Femur (tissue), 1 donor: Measurements from ENCODE around the gene ALDH16A1.
A peak's percentile ranks its signal among the peaks of the same experiment; 100 is the strongest.
"Not testable (repeated sequence)": the region's sequence is repeated elsewhere in the genome, so short reads cannot be mapped to it uniquely, and the experiment has no call there.

Source experiments
- DNase-seq: peaks from one replicate; pipeline ENCODE4 v3.0.0-alpha.2; 2017

Gene ALDH16A1

DNA sequence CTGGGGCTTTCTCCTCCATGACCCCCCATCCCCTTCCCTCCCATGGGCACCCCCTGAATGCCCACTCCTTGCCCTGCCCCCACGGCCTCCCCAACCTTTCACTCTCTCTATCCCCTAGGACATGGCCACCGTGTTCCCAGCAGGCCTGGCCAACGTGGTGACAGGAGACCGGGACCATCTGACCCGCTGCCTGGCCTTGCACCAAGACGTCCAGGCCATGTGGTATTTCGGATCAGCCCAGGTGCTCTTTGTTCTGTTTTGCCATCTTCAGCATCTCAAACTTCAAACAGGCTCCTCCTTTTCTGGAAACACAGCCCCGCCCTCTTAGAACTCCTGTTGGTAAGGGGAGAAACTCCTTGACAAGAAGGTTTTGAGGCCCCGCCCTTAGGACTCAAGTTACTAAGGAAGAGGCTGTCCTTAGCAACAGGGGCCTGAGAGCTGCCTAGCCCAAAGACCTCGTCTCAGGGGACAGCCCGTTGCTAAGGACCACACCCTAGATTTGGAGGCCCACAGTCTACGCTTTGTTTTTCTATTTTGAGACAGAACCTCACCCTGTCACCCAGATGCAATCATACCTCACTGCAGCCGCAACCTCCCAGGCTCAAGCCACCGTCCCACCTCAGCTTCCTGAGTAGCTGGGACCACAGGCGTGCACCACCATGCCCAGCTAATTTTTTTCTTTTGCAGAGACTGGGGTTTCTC, 15.9 kb downstream of the ALDH16A1 start:
- peak; percentile 89 for DNase-seq

DNA sequence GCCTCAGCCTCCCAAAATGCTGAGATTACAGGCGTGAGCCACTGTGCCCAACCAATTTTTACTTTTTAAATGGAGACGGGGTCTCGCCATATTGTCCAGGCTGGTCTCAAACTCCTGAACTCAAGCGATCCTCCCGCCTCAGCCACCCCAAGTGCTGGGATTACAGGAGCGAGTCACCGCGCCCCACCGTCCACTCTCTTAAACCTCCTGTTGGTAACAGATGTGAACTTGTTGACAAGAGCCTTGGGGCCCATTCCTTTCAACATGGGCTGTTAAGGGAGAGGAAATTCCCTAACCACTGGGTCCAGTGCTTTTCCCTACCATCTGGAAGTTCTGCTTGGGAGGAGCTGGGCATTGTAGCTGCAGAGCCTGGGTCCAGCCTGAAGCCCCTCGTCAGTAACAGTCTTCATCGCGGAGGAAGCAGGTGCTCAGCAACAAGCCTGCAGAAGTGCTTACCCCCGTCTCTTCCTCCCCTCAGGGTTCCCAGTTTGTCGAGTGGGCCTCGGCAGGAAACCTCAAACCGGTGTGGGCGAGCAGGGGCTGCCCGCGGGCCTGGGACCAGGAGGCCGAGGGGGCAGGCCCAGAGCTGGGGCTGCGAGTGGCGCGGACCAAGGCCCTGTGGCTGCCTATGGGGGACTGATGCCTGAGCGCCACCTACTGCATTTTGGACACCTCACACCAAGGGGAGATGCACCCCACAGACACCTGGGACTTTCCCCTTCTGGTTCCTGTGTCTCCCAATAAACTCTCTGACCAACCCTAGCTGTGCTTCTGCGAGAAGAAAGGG, 17.0 kb downstream of the ALDH16A1 start:
- peak; percentile 54 for DNase-seq

DNA sequence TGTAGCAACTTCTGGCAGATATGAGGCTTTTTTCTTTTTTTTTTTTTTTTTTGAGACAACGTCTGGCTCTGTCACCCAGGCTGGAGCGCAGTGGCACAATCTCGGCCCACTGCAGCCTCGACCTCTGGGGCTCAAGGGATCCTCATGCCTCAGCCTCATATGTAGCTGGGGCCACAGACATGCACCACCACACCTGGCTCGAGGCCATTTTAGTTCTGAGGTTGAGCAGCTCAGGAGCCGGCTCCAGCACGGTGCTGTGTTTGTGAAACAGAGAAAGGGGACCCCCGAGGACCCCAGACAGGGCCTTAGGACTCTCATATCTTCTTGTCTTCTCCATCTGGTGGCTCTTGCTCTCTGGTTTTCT, 17.6 kb downstream of the ALDH16A1 start:
- DNase-seq = no peak

DNA sequence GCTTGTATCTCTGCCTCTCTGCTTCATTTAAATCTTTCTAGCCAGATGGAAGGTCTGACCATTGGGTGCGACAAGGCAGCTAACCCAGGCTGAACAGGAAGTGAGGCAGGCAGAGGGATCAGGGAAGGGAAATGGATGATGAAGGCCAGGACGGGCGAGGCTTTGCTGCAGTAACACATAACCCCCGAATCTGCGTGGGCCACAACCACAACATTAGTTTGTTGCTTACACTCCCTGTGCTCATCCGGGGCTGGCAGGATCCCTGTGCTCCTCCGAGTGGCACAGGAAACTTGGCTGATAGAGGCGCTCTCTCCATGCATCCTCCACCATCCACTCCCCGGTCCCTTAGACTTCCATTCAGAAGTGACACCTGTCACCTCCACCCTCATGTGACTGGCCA, 19.9 kb downstream of the ALDH16A1 start:
- no peak for DNase-seq

DNA sequence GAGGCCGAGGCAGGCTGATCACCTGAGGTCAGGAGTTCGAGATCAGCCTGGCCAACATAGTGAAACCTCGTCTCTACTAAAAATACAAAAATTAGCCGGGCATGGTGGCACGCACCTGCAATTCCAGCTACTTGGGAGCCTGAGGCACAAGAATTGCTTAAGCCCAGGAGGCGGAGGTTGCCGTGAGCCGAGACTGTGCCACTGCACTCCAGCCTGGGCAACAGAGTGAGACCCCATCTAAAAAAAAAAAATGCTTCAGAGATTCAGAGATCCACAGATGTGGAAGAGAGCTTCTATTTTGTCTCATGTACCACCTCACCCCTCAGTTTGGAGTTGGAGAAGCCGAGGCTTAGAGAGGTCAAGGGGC, 20.5 kb downstream of the ALDH16A1 start:
- not testable (repeated sequence) for DNase-seq

DNA sequence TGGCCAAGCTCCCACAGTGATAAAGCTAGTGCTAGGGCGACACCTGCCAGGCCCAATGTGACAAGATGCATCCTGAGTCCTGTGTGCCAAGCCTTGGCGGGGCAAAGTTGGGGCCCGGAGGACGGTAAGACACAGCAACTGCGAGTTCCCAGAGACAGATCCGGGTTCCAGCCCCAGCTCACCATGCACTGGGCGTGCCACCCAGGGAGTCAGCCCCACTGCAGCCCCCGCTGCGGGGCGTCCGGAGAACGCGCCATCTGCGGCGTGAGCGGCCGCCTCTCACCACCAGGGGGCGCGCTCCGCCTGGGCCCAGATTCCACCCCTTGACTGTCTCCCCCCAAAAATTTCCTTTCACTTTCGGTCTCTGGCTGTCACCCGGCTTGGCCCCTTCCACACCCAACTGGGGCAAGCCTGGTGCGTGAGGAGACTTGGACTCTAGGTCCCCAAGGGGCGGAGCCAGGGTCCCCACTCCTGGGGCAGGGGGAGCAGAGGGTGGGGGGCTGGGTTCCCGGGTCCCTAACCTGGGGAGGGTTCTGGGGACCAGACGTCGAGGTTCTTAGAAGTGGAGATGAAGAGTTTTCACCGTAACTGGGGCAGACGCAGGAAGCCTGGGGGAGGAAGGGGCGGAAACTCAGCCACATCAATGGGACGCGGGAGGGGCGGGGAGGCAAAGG, 21.0 kb downstream of the ALDH16A1 start, which contains the start of gene FLT3LG:
FLT3LG (plus strand) TSS at position 348 of the 674 bp plus-strand sequence. CDS start 425 bp downstream, outside the sequence.
- DNase-seq = peak; percentile 87

DNA sequence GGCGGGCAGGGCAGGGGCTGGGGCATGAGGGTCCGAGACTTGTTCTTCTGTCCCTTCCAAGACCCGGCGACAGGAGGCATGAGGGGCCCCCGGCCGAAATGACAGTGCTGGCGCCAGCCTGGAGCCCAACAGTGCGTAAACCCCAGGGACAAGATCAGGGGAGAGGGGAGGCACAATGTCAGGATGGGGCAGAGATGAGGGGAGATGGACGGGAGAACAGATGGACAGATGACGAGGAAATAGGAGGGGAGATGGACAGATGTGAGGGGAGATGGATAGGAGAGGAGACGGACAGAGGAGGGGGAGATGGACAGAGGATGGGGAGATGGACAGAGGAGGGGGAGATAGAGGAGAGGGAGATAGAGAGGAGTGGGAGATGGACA, 21.5 kb downstream of the ALDH16A1 start:
- no peak for DNase-seq

DNA sequence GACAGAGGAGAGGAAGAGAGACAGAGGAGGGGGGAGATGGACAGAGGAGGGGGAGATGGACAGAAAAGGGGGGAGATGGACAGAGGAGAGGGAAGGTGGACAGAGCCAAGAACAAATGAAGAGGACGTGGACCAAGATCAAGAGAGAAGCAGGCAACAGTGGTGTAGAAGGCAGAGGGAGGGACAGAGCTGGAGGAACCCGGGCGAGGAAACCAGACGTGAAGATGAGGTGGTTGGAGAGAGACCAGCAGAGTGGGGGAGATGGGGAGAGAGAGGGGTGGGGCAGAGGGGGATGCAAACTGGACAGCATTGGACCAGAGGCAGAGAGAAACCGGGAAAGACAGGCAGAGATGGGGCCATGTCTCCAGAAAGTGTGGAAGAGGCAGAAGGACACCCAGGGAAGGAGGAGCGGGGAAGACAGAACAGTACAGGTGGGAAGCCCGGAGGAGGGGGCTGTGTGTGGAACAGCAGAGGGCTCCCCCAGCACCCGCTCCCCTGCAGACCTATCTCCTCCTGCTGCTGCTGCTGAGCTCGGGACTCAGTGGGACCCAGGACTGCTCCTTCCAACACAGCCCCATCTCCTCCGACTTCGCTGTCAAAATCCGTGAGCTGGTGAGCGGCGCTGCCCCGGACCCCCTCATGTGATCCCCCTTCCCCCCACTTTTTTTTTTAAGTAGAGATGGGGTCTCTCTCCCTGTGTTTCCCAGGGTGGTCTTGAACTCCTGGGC, 22.3 kb downstream of the ALDH16A1 start:
- no peak for DNase-seq

DNA sequence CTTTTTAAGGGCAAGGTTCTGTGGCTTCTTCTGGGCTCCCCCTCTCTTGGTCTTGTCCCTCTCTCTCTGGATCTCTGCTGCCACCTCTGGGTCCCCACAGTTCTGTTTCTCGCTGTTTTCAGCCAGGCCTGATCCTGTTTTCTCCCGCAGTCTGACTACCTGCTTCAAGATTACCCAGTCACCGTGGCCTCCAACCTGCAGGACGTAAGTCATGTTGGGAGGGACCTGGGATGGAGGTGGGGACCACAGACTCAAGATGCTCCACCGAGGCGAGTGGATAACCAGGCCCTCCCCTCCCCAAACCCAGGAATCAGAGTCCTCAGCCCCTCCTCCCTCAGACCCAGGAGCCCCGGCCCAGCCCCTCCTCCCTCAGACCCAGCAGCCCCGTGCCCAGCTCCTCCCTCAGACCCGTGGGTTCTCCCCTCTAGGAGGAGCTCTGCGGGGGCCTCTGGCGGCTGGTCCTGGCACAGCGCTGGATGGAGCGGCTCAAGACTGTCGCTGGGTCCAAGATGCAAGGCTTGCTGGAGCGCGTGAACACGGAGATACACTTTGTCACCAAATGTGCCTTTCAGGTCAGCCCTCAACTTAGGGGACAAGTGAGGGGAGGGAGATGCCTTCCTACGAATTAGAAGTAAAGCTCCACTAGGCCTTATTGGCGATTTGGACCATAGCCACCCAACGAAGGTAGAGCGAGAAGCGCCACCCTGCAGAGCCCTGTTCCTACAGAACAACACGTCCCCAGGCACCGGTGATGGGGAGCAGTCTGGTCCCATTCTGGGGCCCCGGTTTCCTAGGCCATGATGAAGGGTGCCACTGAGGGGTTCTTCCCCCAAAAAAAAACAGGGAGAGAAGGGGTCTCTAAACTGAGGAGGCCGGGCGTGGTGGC, 23.2 kb downstream of the ALDH16A1 start:
- no peak for DNase-seq

DNA sequence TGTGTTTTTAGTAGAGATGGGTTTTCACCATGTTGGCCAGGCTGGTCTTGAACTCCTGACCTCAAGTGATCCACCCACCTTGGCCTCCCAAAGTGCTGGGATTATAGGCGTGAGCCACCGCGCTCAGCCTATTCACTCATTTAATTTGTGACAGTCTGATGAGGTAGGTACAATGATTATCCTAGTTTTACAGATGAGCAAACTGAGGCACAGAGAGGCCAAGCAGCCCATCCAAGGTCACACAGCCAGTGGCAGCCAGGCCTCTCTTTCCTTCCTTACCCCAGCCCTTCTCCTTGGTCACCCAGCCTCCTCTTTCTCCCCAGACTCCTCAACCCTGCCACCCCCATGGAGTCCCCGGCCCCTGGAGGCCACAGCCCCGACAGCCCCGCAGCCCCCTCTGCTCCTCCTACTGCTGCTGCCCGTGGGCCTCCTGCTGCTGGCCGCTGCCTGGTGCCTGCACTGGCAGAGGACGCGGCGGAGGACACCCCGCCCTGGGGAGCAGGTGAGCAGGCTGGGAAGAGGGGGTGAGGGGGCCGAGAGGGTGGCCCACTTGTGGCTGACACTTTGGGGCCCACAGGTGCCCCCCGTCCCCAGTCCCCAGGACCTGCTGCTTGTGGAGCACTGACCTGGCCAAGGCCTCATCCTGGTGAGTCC, 27.1 kb downstream of the ALDH16A1 start:
- no peak for DNase-seq

DNA sequence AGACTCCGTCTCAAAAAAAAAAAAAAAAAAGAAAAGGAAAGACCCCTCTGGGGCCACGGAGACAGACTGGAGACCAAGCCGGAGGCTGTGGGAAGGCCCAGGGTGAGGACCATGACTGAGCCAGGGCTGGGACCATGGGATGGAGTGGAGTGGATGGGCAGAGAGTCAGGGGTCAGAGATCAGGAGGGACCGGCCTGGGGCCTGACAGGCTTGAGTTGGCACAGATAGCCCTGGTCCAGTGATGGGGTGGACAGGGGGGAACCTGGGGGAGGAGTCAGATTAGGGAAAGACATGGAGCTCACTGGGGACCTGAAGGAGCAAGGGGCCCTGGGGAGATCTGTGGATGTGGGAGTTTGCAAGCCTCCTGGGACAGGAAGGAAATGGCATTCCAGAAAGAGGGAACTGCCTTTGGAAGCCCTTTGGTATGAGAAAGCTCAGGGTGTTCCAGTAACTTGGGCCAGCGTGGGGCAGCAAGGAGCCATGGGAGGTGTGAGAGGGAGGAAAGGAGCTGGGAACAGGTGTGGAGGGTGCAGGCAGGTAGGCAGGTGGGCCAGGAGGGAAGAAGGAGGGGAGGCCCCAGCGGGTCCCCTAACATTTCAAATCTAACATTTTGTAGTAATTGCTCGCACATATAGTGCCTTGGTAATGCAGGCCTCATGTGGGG, 28.1 kb downstream of the ALDH16A1 start:
- no peak for DNase-seq

DNA sequence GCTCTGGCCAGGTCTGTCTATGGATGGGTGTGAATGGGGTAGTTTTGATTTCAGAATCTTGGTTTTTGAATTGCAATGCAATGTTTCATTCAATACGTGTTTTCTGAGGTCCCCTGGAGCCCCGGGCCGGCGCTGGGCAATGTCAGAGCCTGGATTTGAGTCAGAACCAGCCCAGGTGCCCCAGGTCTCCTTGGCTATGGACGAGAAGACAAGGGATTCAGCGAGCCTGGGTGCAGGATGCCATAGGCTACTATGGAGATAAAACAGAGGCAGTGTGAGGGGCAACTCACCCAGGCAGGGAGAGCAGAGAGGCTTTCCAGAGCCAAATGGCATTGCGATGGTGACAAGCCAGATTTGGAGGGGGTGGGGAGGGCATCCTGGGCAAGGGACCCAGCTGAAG, 33.2 kb downstream of the ALDH16A1 start:
- DNase-seq = no peak

DNA sequence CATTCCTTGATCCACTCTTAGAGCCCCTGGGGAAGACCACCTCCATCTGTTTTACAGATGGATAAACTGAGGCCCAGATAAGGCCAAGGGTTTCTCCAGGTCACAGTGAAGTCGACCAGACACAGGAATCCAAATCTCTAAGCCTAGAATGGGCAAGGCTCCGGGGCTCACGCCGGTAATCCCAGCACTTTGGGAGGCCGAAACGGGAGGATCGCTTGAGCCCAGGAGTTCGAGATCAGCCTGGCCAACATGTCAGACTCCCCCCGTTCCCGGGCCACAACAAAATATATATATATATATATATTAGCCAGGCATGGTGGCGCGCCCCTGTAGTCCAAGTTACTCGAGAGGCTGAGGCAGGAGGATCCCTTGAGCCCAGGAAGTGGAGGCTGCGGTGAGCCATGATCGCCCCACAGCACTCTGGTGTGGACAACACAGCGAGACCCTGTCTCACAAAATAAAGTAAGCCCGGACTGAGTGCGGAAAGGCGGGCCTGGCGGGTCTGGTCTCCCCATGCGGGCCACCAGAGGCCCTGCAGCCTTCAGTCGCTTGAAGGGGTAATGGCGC, 33.8 kb downstream of the ALDH16A1 start:
- DNase-seq = peak; percentile 26

DNA sequence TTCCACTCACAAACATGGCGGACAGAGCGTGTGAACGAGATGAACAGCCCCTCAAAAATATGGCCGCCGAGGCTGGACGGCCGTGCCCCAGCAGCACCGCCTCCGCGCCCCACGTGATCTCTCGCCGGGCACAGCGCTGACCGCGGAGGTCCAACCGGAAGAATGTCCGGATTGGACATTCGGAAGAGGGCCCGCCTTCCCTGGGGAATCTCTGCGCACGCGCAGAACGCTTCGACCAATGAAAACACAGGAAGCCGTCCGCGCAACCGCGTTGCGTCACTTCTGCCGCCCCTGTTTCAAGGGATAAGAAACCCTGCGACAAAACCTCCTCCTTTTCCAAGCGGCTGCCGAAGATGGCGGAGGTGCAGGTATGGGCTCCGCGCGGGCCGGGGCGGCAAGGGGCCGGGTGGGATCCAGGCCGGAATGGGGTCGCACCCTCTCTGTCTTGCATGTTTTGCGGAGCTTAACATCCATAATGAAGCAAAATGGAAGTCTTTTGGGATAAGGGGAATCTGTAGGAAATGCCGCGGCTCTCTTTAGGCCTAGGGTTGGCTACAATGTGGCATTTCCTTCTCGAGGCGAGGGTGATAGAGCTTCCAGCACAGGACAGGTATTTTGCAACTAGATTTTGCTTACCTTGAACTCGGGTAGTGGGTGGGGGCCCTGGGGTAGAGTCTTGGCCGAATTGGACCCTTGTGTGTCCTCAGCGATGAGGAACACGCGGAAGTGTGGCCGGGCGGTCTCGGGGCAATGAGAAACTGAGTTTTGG, 34.4 kb downstream of the ALDH16A1 start, which contains the start of gene RPL13A:
RPL13A (plus strand) TSS at position 332 of the 769 bp plus-strand sequence; CDS start at position 354, 22 bp downstream.
- peak; percentile 100 for DNase-seq

DNA sequence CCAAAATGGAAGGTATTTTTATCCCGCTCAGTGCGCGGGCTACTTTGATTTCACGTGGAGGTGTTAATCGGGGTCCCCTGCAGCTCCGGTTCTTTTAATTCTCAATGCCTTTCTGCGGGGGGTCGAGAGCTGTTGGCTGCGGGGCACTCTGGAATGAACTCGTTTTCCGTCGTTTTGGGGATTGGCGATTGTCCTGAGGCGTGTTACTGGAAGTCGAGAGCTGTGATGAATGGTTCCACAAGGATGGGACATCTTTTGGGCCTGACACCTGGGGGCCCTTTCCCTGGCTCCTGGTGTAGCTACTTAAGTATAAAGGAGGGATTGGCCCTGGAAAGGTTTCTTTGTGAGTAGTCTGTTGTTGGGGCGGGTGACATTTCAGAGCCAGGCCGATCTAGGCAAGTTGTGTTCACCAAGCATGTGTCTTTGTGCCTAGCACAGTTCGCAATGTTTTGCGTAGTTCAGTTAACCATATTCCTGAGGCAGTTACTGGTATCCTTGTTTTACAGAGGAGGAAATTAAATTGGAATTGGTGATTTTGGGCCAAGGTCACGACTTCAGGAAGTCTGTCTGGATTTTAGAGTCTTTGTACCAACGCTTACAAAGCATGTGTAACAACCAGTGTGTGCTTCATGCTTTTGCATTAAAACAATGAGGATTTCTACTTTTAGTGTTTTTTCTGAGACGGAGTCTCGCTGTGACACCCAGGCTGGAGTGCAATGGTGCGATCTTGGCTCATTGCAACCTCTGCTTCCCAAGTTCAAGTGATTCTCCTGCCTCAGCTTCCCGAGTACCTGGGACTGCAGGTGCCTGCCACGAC, 35.2 kb downstream of the ALDH16A1 start:
- peak; percentile 26 for DNase-seq

DNA sequence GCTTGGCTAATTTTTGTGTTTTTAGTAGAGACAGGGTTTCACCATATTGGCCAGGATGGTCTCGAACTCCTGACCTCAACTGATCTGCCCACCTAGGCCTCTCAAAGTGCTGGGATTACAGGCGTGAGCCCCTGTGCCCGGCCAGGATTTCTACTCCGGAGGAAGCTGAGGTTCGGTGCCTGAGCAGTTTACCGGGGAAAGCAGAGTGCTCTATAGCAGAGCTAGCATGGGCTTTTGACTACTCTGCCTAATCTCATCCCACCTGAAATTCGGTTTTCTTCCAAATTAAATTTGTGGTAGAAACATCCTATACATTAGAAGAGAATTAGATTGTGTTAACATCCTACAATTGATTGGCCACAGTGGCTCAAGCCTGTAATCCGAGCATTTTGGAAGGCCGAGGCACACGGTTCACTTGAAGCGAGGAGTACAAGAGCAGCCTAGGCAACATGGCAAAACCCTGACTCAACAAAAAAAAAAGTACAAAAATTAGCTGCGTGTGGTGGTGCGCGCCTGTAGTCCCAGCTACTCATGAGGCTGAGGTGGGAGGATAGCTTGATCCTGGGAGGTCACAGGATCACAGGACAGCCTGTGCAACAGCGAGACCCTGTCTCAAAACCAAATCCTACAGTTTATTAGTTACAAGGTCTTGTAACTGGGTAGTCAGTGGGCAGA, 36.0 kb downstream of the ALDH16A1 start:
- DNase-seq = no peak

DNA sequence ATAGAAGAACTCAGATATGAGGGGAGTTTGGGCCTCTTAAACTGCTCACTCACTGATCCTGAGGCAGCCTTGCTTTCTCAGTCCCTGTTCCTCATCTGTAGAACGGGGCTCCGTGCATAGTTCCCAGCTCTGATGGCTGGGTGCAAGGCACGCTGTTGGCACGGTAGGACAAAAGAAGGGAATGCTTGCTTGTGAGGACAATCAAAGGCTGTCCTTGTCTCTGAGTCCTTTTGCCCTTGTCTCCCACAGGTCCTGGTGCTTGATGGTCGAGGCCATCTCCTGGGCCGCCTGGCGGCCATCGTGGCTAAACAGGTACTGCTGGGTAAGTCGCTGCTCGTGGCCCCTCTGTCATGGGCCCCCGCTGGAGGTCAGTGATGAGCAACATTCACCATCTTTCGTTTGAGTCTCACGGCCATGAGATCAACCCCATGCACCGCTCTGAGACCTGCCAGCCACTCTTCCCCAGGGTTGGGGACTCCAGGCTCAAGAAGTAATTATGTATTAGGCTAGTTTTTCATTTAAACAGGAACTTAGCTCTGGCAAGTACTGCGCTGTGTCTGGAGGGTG, 36.7 kb downstream of the ALDH16A1 start:
- DNase-seq = no peak
